H9 (cell line): ENCODE results near the gene NTRK2. TPM values are rescaled to one million over a fixed set of nuclear protein-coding genes. Genes with fewer than 3 reads are reported as not detected.

ENCODE experiments used
- DNase-seq: peaks from one replicate; pipeline ENCODE4 v3.0.0-alpha.2; 2017
- H2AFZ ChIP-seq: one replicate; pipeline ENCODE4 v1.6.1; 2013; ENCODE audit warnings: mild to moderate bottlenecking, low read length, control low read depth, moderate library complexity
- H2AK5ac ChIP-seq: 2 replicates; pipeline ENCODE4 v1.6.1; 2013; ENCODE audit warnings: low read length, control low read depth, mixed read lengths; ENCODE audit not compliant: insufficient read length
- H2BK120ac ChIP-seq: one replicate; pipeline ENCODE4 v1.6.1; 2013; ENCODE audit warnings: low read depth, mild to moderate bottlenecking, low read length, control low read depth, inconsistent platforms; ENCODE audit not compliant: poor library complexity, severe bottlenecking
- H2BK12ac ChIP-seq: 2 replicates; pipeline ENCODE4 v1.6.1; 2013; ENCODE audit warnings: low read length, control low read depth, mixed read lengths, low read depth; ENCODE audit not compliant: insufficient read length
- H2BK15ac ChIP-seq: 2 replicates; pipeline ENCODE4 v1.6.1; 2013; ENCODE audit warnings: low read depth, low read length, control low read depth
- H2BK20ac ChIP-seq: one replicate; pipeline ENCODE4 v1.6.1; 2013; ENCODE audit warnings: low read depth, mild to moderate bottlenecking, low read length, control low read depth, inconsistent platforms; ENCODE audit not compliant: poor library complexity, severe bottlenecking
- H2BK5ac ChIP-seq: 2 replicates; pipeline ENCODE4 v1.6.1; 2013; ENCODE audit warnings: low read length, control low read depth, mixed read lengths; ENCODE audit not compliant: insufficient read length
- H3K14ac ChIP-seq: 2 replicates; pipeline ENCODE4 v1.6.1; 2013; ENCODE audit warnings: low read length, control low read depth; ENCODE audit not compliant: insufficient read depth
- H3K18ac ChIP-seq: 2 replicates; pipeline ENCODE4 v1.6.1; 2013; ENCODE audit warnings: low read depth, mild to moderate bottlenecking, mixed read lengths, low read length, control low read depth; ENCODE audit not compliant: insufficient read length
- H3K23ac ChIP-seq: 2 replicates; pipeline ENCODE4 v1.6.1; 2013; ENCODE audit warnings: low read length, control low read depth, mixed read lengths, low read depth; ENCODE audit not compliant: insufficient read length
- H3K23me2 ChIP-seq: 2 replicates; pipeline ENCODE4 v1.6.1; 2013; ENCODE audit warnings: low read depth, mild to moderate bottlenecking, mixed read lengths, low read length, control low read depth; ENCODE audit not compliant: insufficient read length, poor library complexity, severe bottlenecking
- H3K27ac ChIP-seq: 2 replicates; pipeline ENCODE4 v1.5.1; 2013; ENCODE audit warnings: low read length, control low read depth, mixed read lengths, low read depth; ENCODE audit not compliant: insufficient read length
- H3K27me3 ChIP-seq: 2 replicates; pipeline ENCODE4 v1.6.1; 2013; ENCODE audit warnings: low read length, control low read depth, inconsistent platforms; ENCODE audit not compliant: insufficient read depth
- H3K4ac ChIP-seq: 2 replicates; pipeline ENCODE4 v1.6.1; 2013; ENCODE audit warnings: low read depth, mild to moderate bottlenecking, control low read depth, inconsistent platforms, low read length, moderate library complexity
- H3K4me1 ChIP-seq: 2 replicates; pipeline ENCODE4 v1.6.1; 2013; ENCODE audit warnings: low read length, control low read depth, inconsistent platforms; ENCODE audit not compliant: insufficient read depth
- H3K4me2 ChIP-seq: 2 replicates; pipeline ENCODE4 v1.6.1; 2013; ENCODE audit warnings: low read length, control low read depth, mixed read lengths; ENCODE audit not compliant: insufficient read length, insufficient read depth
- H3K56ac ChIP-seq: 2 replicates; pipeline ENCODE4 v1.6.1; 2013; ENCODE audit warnings: low read depth, mild to moderate bottlenecking, mixed read lengths, low read length, control low read depth; ENCODE audit not compliant: insufficient read length
- H3K79me1 ChIP-seq: 2 replicates; pipeline ENCODE4 v1.6.1; 2013; ENCODE audit warnings: low read depth, mild to moderate bottlenecking, moderate library complexity, low read length, control low read depth, inconsistent platforms; ENCODE audit not compliant: insufficient read depth, poor library complexity, severe bottlenecking
- H3K79me2 ChIP-seq: 2 replicates; pipeline ENCODE4 v1.6.1; 2013; ENCODE audit warnings: low read length, control low read depth, inconsistent platforms; ENCODE audit not compliant: insufficient read depth
- H3K9ac ChIP-seq: 2 replicates; pipeline ENCODE4 v1.6.1; 2013; ENCODE audit warnings: low read length, control low read depth, mixed read lengths; ENCODE audit not compliant: insufficient read length; ENCODE audit errors: extremely low read depth
- H3K9me3 ChIP-seq: one replicate; pipeline ENCODE4 v1.6.1; 2013; ENCODE audit warnings: low read depth, low read length, inconsistent platforms; ENCODE audit not compliant: control insufficient read depth
- H3T11ph ChIP-seq: one replicate; pipeline ENCODE4 v1.6.1; 2013; ENCODE audit warnings: mild to moderate bottlenecking, low read length, control low read depth, inconsistent platforms
- H4K20me1 ChIP-seq: one replicate; pipeline ENCODE4 v1.6.1; 2013; ENCODE audit not compliant: control insufficient read depth, insufficient read length, insufficient read depth
- H4K5ac ChIP-seq: 2 replicates; pipeline ENCODE4 v1.6.1; 2013; ENCODE audit warnings: low read depth, mild to moderate bottlenecking, mixed read lengths, low read length, control low read depth; ENCODE audit not compliant: insufficient read length
- H4K8ac ChIP-seq: replicated peaks from 2 replicates; pipeline ENCODE4 v1.6.1; 2013; ENCODE audit warnings: low read length, control low read depth, mixed read lengths, low read depth; ENCODE audit not compliant: insufficient read length
- H4K91ac ChIP-seq: 2 replicates; pipeline ENCODE4 v1.6.1; 2013; ENCODE audit warnings: low read depth, mild to moderate bottlenecking, moderate library complexity, mixed read lengths, low read length, control low read depth; ENCODE audit not compliant: insufficient read length
- H3K27ac Mint-ChIP-seq, 3 experiments: 2 replicates in 2 of 3; 3 replicates in 1 of 3; pipeline ENCODE4 v1.8.0; 2020 to 2021; ENCODE audit warnings: mixed read lengths in 3 of 3, mild to moderate bottlenecking in 1 of 3, moderate library complexity in 1 of 3
- H3K27me3 Mint-ChIP-seq: 2 replicates; pipeline ENCODE4 v1.8.0; 2021; ENCODE audit warnings: low read depth, mild to moderate bottlenecking, moderate library complexity, mixed read lengths
- H3K36me3 Mint-ChIP-seq, 3 experiments: 2 replicates in 2 of 3; 3 replicates in 1 of 3; pipeline ENCODE4 v1.8.0; 2020 to 2021; ENCODE audit warnings: low read depth in 3 of 3, mixed read lengths in 3 of 3; ENCODE audit not compliant: insufficient read depth in 1 of 3
- H3K4me1 Mint-ChIP-seq, 2 experiments: 2 replicates each; pipeline ENCODE4 v1.8.0; 2020; ENCODE audit warnings: mixed read lengths in 2 of 2
- H3K4me3 Mint-ChIP-seq, 2 experiments: 2 replicates in 1 of 2; 3 replicates in 1 of 2; pipeline ENCODE4 v1.8.0; 2020 to 2021; ENCODE audit warnings: mild to moderate bottlenecking in 2 of 2, mixed read lengths in 2 of 2, moderate library complexity in 1 of 2
- H3K9me3 Mint-ChIP-seq, 2 experiments: 2 replicates in 1 of 2; 3 replicates in 1 of 2; pipeline ENCODE4 v1.8.0; 2020; ENCODE audit warnings: mild to moderate bottlenecking in 2 of 2, mixed read lengths in 2 of 2, moderate library complexity in 1 of 2
- WGBS: extraction: QIAGEN DNeasy Blood & Tissue Kit; methylation state at CpG from one replicate; pipeline ENCODE4 v1.1.7; 2013; ENCODE audit warnings: missing lambda C conversion rate, low lambda C conversion rate, mixed read lengths; ENCODE audit not compliant: insufficient read length; ENCODE audit errors: extremely low coverage; 5-methylcytosine and 5-hydroxymethylcytosine counted together
- total RNA-seq: library from RNA; stranded (reverse); gene quantifications from 2 replicates; pipeline ENCODE4 v1.2.1, GENCODE V29; 2021
- TF ChIP-seq, protein P1 (sequence below): fragments of 200-600 bp; sonication (generic); conservative IDR thresholded peaks from 3 replicates; pipeline ENCODE4 v1.8.0; 2021; ENCODE audit warnings: antibody characterized with exemption, mild to moderate bottlenecking

The NTRK2 gene
- total RNA-seq, 1 experiment from 2014 or later = 0.02 TPM

- Histone ChIP-seq H4K8ac (no peak overlapping the region), H3T11ph (no peak overlapping the region), H3K56ac (no peak overlapping the region), H2AFZ (no peak overlapping the region), H2BK12ac (no peak overlapping the region), H3K27ac (no peak overlapping the region), H3K23me2 (no peaks in the 10 kb centered on the region), H4K5ac (no peak overlapping the region), H3K9me3 (no peaks in the 10 kb centered on the region), H2AK5ac (no peak overlapping the region), H3K79me1 (no peaks in the 10 kb centered on the region), H3K14ac (no peak overlapping the region), H3K79me2 (no peaks in the 10 kb centered on the region), H4K91ac (no peak overlapping the region), H3K18ac (no peak overlapping the region), H3K27me3 (no peaks in the 10 kb centered on the region), H2BK120ac (no peak overlapping the region), H3K23ac (no peak overlapping the region), H2BK5ac (no peak overlapping the region), H3K4me1 (no peaks in the 10 kb centered on the region; the same call in 1 of the 2 replicates), H2BK20ac (no peak overlapping the region), H3K4ac (no peak overlapping the region), H4K20me1 (no peaks in the 10 kb centered on the region), H3K4me2 (no peak overlapping the region), H2BK15ac (no peak overlapping the region), H3K9ac (no peak overlapping the region)
- DNase-seq = no peak
- Mint-ChIP-seq H3K4me3 (no peak overlapping the region), H3K9me3 (no peaks in the 10 kb centered on the region; a peak in 1 of 5 replicates), H3K4me1 (peaks cover 3 to 13% of the 10 kb centered on the region in 2 experiments; a peak in 3 of 4 replicates), H3K36me3 (no peaks in the 10 kb centered on the region), H3K27me3 (no peaks in the 10 kb centered on the region; the same call in 1 of the 2 replicates), H3K27ac (no peak overlapping the region)
- TF ChIP-seq, protein P1, sequence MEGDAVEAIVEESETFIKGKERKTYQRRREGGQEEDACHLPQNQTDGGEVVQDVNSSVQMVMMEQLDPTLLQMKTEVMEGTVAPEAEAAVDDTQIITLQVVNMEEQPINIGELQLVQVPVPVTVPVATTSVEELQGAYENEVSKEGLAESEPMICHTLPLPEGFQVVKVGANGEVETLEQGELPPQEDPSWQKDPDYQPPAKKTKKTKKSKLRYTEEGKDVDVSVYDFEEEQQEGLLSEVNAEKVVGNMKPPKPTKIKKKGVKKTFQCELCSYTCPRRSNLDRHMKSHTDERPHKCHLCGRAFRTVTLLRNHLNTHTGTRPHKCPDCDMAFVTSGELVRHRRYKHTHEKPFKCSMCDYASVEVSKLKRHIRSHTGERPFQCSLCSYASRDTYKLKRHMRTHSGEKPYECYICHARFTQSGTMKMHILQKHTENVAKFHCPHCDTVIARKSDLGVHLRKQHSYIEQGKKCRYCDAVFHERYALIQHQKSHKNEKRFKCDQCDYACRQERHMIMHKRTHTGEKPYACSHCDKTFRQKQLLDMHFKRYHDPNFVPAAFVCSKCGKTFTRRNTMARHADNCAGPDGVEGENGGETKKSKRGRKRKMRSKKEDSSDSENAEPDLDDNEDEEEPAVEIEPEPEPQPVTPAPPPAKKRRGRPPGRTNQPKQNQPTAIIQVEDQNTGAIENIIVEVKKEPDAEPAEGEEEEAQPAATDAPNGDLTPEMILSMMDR = no peak
- WGBS = no CpG with 5 or more reads among the region's 3 CpGs
Observed at GRCh38 chr9:84647699-84648098, 21.8 kb upstream of the NTRK2 start.
